Gastrocnemius medialis (tissue), 4 donors: ENCODE results near the gene CACNA1G.

Experiments used
- POLR2A ChIP-seq, 2 donors: fragments of 450-650 bp; IDR thresholded peaks; one replicate each; pipeline ENCODE4 v1.6.1; 2017; ENCODE audit warnings: antibody characterized with exemption in 2 of 2, mild to moderate bottlenecking in 2 of 2, moderate library complexity in 2 of 2
- TF ChIP-seq, protein P1 (sequence below), 5 experiments: fragments of 450-650 bp in 3 of 5; fragments of 200-600 bp in 2 of 5; sonication (generic) in 2 of 5; IDR thresholded peaks in 4 of 5; conservative IDR thresholded peaks in 1 of 5; 1 replicate in 4 of 5; 2 replicates in 1 of 5; pipeline ENCODE4 v1.5.1; 2016 to 2019; ENCODE audit warnings: antibody characterized with exemption in 5 of 5, mild to moderate bottlenecking in 3 of 5, moderate library complexity in 3 of 5

DNA sequence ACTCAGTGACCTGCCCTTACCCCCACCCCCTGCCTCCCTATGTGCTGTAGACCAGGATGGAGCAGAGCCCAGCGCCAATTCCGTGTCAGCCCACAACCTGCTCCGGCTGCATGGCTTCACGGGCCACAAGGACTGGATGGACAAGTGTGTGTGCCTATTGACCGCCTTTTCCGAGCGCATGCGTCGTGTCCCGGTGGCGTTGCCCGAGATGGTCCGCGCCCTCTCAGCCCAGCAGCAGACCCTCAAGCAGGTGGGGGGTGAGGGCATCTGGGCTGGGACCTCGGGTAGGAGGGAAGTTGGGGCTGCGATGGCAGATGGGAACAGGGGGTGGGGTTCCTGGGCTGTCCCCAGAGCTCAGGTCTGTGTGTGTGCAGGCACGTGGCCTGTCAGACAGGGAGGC is 6.3 kb upstream of the CACNA1G start:
- TF ChIP-seq POLR2A (IDR thresholded peaks at IDR 0.05), result no peak
- TF ChIP-seq, protein P1, sequence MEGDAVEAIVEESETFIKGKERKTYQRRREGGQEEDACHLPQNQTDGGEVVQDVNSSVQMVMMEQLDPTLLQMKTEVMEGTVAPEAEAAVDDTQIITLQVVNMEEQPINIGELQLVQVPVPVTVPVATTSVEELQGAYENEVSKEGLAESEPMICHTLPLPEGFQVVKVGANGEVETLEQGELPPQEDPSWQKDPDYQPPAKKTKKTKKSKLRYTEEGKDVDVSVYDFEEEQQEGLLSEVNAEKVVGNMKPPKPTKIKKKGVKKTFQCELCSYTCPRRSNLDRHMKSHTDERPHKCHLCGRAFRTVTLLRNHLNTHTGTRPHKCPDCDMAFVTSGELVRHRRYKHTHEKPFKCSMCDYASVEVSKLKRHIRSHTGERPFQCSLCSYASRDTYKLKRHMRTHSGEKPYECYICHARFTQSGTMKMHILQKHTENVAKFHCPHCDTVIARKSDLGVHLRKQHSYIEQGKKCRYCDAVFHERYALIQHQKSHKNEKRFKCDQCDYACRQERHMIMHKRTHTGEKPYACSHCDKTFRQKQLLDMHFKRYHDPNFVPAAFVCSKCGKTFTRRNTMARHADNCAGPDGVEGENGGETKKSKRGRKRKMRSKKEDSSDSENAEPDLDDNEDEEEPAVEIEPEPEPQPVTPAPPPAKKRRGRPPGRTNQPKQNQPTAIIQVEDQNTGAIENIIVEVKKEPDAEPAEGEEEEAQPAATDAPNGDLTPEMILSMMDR (IDR thresholded peaks at IDR 0.05 in 4 of 5, conservative IDR thresholded peaks at IDR 0.05 in 1 of 5), result no peak
